CD4-positive, alpha-beta T cell treated with Interleukin-12 subunit alpha and Interleukin-12 subunit beta, for 1 hour (primary cell): ENCODE data around the gene ARHGEF10L.

Source experiments
- DNase-seq: peaks from one replicate; pipeline ENCODE4 v3.0.0-alpha.2; 2020

Gene ARHGEF10L

GRCh38 chr1:17551755-17552234 lies 12.3 kb downstream of the ARHGEF10L start:
- DNase-seq: no peak

- DNase-seq: no peak
Observed at GRCh38 chr1:17553975-17554700, 14.6 kb downstream of the ARHGEF10L start.

DNA sequence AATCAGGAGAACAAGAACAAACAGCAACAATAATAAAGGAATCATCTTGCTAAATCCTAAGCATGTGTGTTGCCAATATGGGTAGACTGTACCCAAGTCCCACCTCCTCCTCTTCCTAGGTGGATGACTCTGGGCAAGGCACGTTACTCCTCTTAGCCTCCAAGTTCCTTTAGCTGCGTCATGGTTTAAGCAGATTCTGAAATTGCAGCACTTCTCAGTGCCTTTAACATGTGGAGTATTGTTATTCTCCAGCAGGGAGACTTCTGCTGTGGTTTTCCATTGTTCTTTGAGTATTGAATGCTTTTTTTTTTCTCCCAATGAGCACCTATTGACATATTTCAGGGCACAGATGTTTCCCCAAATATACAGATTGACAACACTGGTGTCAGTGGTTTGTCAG lies 15.5 kb downstream of the ARHGEF10L start:
- DNase-seq: no peak

DNA sequence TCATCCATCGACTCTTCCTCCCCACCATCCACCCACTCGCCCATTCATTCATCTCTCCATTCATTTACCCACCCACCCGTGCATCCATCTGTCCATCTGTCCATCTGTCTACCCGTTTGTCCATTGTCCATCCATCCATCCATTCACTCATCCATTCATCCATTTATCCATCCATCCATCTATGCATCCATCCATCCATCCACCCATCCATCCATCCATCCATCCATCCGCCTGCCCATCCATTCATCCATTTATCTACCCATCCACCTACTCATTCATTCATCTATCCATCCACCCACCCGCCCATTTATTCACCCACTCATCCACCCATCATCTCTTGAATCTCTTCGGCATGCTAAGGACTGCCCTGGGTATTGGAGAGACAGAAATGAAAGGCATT lies 18.5 kb downstream of the ARHGEF10L start:
- DNase-seq: no peak

- DNase-seq: no peak
Observed at GRCh38 chr1:17558541-17558940, 19.0 kb downstream of the ARHGEF10L start.

GRCh38 chr1:17558954-17559614 lies 19.6 kb downstream of the ARHGEF10L start:
- DNase-seq: no peak

GRCh38 chr1:17559615-17560419 lies 20.3 kb downstream of the ARHGEF10L start:
- no peak for DNase-seq

DNA sequence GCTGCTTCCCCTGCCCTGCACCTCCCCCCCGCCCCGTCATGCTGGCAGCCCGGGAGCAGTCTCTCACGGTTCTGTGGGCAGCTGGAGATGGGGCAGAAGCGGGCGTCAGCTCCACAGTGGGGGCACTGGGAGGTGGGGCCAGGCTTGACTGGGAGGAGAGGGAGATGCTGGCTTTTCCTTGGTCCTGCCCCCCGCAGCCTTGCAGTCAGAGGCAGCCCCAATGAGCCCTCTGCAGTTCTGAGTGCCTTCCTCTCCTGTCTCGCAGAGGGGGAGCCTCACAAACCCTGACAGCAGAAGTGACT lies 21.7 kb downstream of the ARHGEF10L start:
- no peak for DNase-seq

- DNase-seq: no peak
Observed at GRCh38 chr1:17561561-17561985, 22.1 kb downstream of the ARHGEF10L start.

- no peak for DNase-seq
Observed at GRCh38 chr1:17562375-17562774, 22.9 kb downstream of the ARHGEF10L start.

GRCh38 chr1:17563494-17564281 lies 24.2 kb downstream of the ARHGEF10L start:
- DNase-seq: no peak

DNA sequence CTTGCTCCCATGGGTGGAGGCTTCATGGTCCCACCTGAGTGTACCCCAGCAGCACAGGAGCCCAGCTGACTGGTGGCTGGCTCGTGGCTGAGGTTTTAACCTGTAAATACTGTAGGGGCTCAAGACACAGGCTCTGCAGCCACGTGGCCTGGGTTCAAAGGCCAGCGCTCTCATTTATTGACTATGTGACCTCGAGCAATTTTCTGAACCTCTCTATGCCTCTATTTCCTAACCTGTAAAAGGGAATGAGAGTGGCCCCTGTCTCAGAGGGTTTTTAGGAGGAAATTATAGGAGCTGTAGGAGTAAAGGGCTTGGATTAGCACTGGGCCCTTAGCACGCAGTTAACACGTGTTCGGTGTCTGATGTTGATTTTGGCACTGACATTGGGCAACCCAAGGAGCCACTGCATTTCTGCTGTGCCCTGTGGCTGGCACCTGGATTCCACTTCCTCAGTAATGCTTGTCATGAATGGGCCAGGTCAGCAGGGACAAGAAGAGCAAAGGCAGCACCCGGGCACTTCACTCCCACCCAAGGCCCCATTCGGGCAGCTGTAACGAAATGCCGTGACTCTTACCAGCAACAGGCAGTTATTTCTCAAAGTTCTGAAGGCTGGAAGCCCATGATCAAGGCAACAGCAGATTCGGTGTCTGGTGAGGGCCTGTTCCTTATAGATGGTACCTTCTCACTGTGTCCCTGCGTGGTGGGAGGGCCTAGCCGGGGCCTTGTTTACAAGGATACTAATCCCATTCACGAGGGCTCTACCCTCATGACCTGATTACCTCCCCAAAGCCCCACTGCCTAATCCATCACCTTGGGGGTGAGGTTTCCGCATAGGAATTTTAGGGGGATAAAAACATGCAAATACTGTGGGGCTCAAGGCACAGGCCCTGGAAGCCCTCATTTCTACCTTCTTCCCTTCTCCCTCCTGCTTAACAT lies 25.2 kb downstream of the ARHGEF10L start:
- no peak for DNase-seq

- no peak for DNase-seq
Observed at GRCh38 chr1:17565461-17566252, 26.2 kb downstream of the ARHGEF10L start.

- DNase-seq: no peak
Observed at GRCh38 chr1:17566417-17566816, 26.9 kb downstream of the ARHGEF10L start.

DNA sequence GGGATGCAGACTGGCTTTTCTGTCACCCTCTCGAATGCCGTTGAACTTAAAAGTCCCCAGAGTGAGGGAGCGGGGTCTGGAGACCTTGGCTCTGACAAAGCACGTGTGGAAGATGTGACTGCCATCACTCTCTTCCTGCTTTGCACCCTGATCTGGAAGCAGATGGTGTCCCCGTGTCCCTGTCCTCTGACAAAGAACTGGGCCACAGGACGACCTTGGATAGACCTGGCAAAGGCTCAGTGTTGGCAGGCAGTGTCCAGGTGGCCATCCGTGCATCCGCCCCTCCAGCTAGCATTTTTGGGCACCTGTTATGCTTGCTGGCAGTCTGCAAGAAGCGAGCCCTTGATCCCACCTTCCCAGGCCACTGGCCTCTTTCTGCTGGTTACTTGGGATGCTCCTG lies 27.4 kb downstream of the ARHGEF10L start:
- no peak for DNase-seq

GRCh38 chr1:17567582-17567981 lies 28.1 kb downstream of the ARHGEF10L start:
- no peak for DNase-seq

- no peak for DNase-seq
Observed at GRCh38 chr1:17568014-17568900, 28.8 kb downstream of the ARHGEF10L start.

- DNase-seq: no peak
Observed at GRCh38 chr1:17569200-17570139, 30.0 kb downstream of the ARHGEF10L start.

DNA sequence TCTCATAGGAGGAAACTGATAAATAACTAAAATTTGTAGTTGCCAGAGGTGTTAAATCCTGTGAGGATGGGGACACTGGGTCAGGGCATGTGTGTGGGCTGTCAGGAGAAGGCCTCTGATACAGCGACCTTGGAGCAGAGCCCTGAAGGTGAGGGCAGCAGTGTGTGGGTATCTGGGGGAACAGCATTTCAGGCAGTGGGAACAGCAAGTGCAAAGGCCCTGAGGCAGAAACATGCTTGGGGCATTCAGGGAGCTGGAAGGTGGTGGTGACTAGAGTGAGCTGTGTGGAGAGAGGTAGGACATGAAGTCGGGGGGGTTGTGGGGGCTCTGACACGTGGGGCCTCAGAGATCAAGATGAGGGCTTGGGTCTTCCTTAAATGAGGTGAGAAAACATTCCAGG lies 30.7 kb downstream of the ARHGEF10L start:
- DNase-seq: no peak
